GM08714 (cell line): Measurements from ENCODE around the gene SEPTIN5.

Source experiments
- H3K4me3 ChIP-seq: fragments of 200-500 bp; sonication (Bioruptor generic); 2 replicates; pipeline ENCODE4 v1.5.1; 2014; ENCODE audit warnings: mild to moderate bottlenecking, low read length, inconsistent platforms
- ZNF274 ChIP-seq: IDR thresholded peaks from 2 replicates; pipeline ENCODE4 v1.6.1; 2012; ENCODE audit warnings: mild to moderate bottlenecking, low read depth, low read length

SEPTIN5 gene

GRCh38 chr22:19708321-19709011, 5.8 kb upstream of the SEPTIN5 start:
- no peak for TF ChIP-seq ZNF274
- H3K4me3 ChIP-seq, result no peak overlapping the region

- H3K4me3 ChIP-seq, result no peak overlapping the region
- TF ChIP-seq ZNF274, result no peak
Measured at GRCh38 chr22:19709063-19709769, 5.1 kb upstream of the SEPTIN5 start.

GRCh38 chr22:19710020-19710768, 4.1 kb upstream of the SEPTIN5 start:
- TF ChIP-seq ZNF274, result no peak
- no peak overlapping the region for H3K4me3 ChIP-seq

- TF ChIP-seq ZNF274, result no peak
- no peak overlapping the region for H3K4me3 ChIP-seq
Measured at GRCh38 chr22:19710769-19711106, 3.6 kb upstream of the SEPTIN5 start.

- TF ChIP-seq ZNF274, result no peak
- H3K4me3 ChIP-seq, result no peak overlapping the region
Measured at GRCh38 chr22:19713245-19713644, 1.1 kb upstream of the SEPTIN5 start.

GRCh38 chr22:19713650-19714311, 522 bp upstream of the SEPTIN5 start:
- no peak overlapping the region for H3K4me3 ChIP-seq
- no peak for TF ChIP-seq ZNF274

- H3K4me3 ChIP-seq, result no peak overlapping the region
- no peak for TF ChIP-seq ZNF274
Measured at GRCh38 chr22:19715188-19715930, 1.1 kb downstream of the SEPTIN5 start.

- no peak overlapping the region for H3K4me3 ChIP-seq
- no peak for TF ChIP-seq ZNF274
Measured at GRCh38 chr22:19716041-19716828, 1.9 kb downstream of the SEPTIN5 start.

- TF ChIP-seq ZNF274, result no peak
Measured at GRCh38 chr22:19716829-19717105, 2.5 kb downstream of the SEPTIN5 start.

GRCh38 chr22:19717181-19717580, 2.9 kb downstream of the SEPTIN5 start:
- H3K4me3 ChIP-seq, result no peak overlapping the region
- no peak for TF ChIP-seq ZNF274

More at GRCh38 chr22:19716829-19717105, 2.5 kb downstream of the SEPTIN5 start:
- no peak overlapping the region for H3K4me3 ChIP-seq

- no peak for TF ChIP-seq ZNF274
- peak overlapping the region; percentile 31; the same call in 1 of the 2 replicates for H3K4me3 ChIP-seq
Measured at GRCh38 chr22:19717691-19718455, 3.6 kb downstream of the SEPTIN5 start.

- TF ChIP-seq ZNF274, result no peak
- peak overlapping the region; percentile 31; the same call in 1 of the 2 replicates for H3K4me3 ChIP-seq
Measured at GRCh38 chr22:19718456-19719049, 4.2 kb downstream of the SEPTIN5 start.

- no peak overlapping the region for H3K4me3 ChIP-seq
- TF ChIP-seq ZNF274, result no peak
Measured at GRCh38 chr22:19719050-19719482, 4.8 kb downstream of the SEPTIN5 start.
